ENCODE results near the gene SHANK3.
"Not testable (repeated sequence)": the region's sequence is repeated elsewhere in the genome, so short reads cannot be mapped to it uniquely, and the experiment has no call there.

Gene SHANK3

GRCh38 chr22:50654664-50655063 is 18.0 kb upstream of the SHANK3 start:
- not testable (repeated sequence) for DNase-seq

GRCh38 chr22:50656122-50657070 is 16.2 kb upstream of the SHANK3 start:
- DNase-seq, result peak; percentile 30

- DNase-seq, result peak; percentile 21
Observed at GRCh38 chr22:50657925-50658324, 14.7 kb upstream of the SHANK3 start.

GRCh38 chr22:50659711-50660110 is 12.9 kb upstream of the SHANK3 start:
- not testable (repeated sequence) for DNase-seq

GRCh38 chr22:50660306-50660705 is 12.3 kb upstream of the SHANK3 start:
- DNase-seq, result no peak

GRCh38 chr22:50665212-50665611 is 7.4 kb upstream of the SHANK3 start:
- DNase-seq, result no peak

GRCh38 chr22:50665738-50666137 is 6.9 kb upstream of the SHANK3 start:
- DNase-seq, result no peak

GRCh38 chr22:50670513-50670912 is 2.1 kb upstream of the SHANK3 start:
- DNase-seq, result no peak

- no peak for DNase-seq
Observed at GRCh38 chr22:50670914-50671538, 1.6 kb upstream of the SHANK3 start.

GRCh38 chr22:50671641-50672040 is 982 bp upstream of the SHANK3 start:
- no peak for DNase-seq

GRCh38 chr22:50672041-50672440 is 582 bp upstream of the SHANK3 start:
- DNase-seq, result no peak

- DNase-seq, result no peak
Observed at GRCh38 chr22:50673231-50674129, 857 bp downstream of the SHANK3 start.

- DNase-seq, result no peak
Observed at GRCh38 chr22:50674130-50674500, 1.5 kb downstream of the SHANK3 start.

- no peak for DNase-seq
Observed at GRCh38 chr22:50674606-50675552, 2.3 kb downstream of the SHANK3 start.

GRCh38 chr22:50675553-50676179 is 3.0 kb downstream of the SHANK3 start:
- no peak for DNase-seq

GRCh38 chr22:50676180-50676636 is 3.6 kb downstream of the SHANK3 start:
- DNase-seq, result no peak

- no peak for DNase-seq
Observed at GRCh38 chr22:50676661-50677492, 4.3 kb downstream of the SHANK3 start.

GRCh38 chr22:50677493-50678217 is 5.0 kb downstream of the SHANK3 start:
- no peak for DNase-seq

GRCh38 chr22:50678218-50678650 is 5.6 kb downstream of the SHANK3 start:
- no peak for DNase-seq

Data from inflammatory macrophage treated with lipopolysaccharide for 4 hours (primary cell).